ENCODE measurements around the gene TOR1AIP1. TPM values are rescaled to one million over a fixed set of nuclear protein-coding genes. Genes with fewer than 3 reads are reported as not detected.
"Not testable (repeated sequence)": the region's sequence is repeated elsewhere in the genome, so short reads cannot be mapped to it uniquely, and the experiment has no call there.

Gene TOR1AIP1
- total RNA-seq: 10 to 100 TPM; 48.3 to 53.0 TPM

GRCh38 chr1:179882253-179883039 lies at the start of gene TOR1AIP1:
Gene TOR1AIP1, plus strand, starts transcription at chr1:179882285. Its CDS starts 218 bp downstream, at chr1:179882503.
- H3K36me3 Mint-ChIP-seq: peaks cover 36 to 39% of the 10 kb centered on the region in 2 donors
- ATAC-seq (peak; percentile 71 to 84), DNase-seq (ENCODE audit: low spot score in 2 of 2) (peak; percentile 94 to 95)
- no peaks in the 10 kb centered on the region for H3K9me3 Mint-ChIP-seq
- peak within 1 kb of the TSS; percentile 99 to 100 for H3K27ac Mint-ChIP-seq

- not testable (repeated sequence) for H3K9me3 Mint-ChIP-seq; H3K27ac Mint-ChIP-seq; DNase-seq (ENCODE audit: low spot score in 2 of 2); H3K36me3 Mint-ChIP-seq; ATAC-seq
Measured at GRCh38 chr1:179836686-179837445, 45.2 kb upstream of the TOR1AIP1 start.

GRCh38 chr1:179840107-179840506 lies 42.0 kb upstream of the TOR1AIP1 start:
- ATAC-seq (no peak), DNase-seq (ENCODE audit: low spot score in 2 of 2) (no peak)
- H3K9me3 Mint-ChIP-seq: no peaks in the 10 kb centered on the region
- H3K36me3 Mint-ChIP-seq: no peaks in the 10 kb centered on the region
- H3K27ac Mint-ChIP-seq: no peak overlapping the region

GRCh38 chr1:179848233-179848632 lies 33.9 kb upstream of the TOR1AIP1 start:
- Mint-ChIP-seq H3K36me3 (peaks cover 13 to 14% of the 10 kb centered on the region in 2 donors), H3K27ac (no peak overlapping the region), H3K9me3 (no peaks in the 10 kb centered on the region)
- DNase-seq (ENCODE audit: low spot score in 2 of 2) (no peak), ATAC-seq (no peak)

GRCh38 chr1:179853102-179853501 lies 29.0 kb upstream of the TOR1AIP1 start:
- Mint-ChIP-seq H3K9me3 (no peaks in the 10 kb centered on the region), H3K27ac (no peak overlapping the region), H3K36me3 (peaks cover 5 to 12% of the 10 kb centered on the region in 2 donors)
- DNase-seq (ENCODE audit: low spot score in 2 of 2) (no peak), ATAC-seq (no peak)

- not testable (repeated sequence) for ATAC-seq; H3K9me3 Mint-ChIP-seq; H3K27ac Mint-ChIP-seq; DNase-seq (ENCODE audit: low spot score in 2 of 2)
- peaks cover 0 to 11% of the 10 kb centered on the region in 2 donors for H3K36me3 Mint-ChIP-seq
Measured at GRCh38 chr1:179855831-179856230, 26.3 kb upstream of the TOR1AIP1 start.

- DNase-seq (ENCODE audit: low spot score in 2 of 2): no peak
- ATAC-seq: no peak
- peaks cover 0 to 8% of the 10 kb centered on the region in 2 donors for H3K36me3 Mint-ChIP-seq
- no peak overlapping the region for H3K27ac Mint-ChIP-seq
- H3K9me3 Mint-ChIP-seq: no peaks in the 10 kb centered on the region
Measured at GRCh38 chr1:179856296-179856695, 25.8 kb upstream of the TOR1AIP1 start.

GRCh38 chr1:179857009-179857408 lies 25.1 kb upstream of the TOR1AIP1 start:
- no peak for ATAC-seq
- no peak for DNase-seq (ENCODE audit: low spot score in 2 of 2)
- H3K36me3 Mint-ChIP-seq: peaks cover 0 to 8% of the 10 kb centered on the region in 2 donors

GRCh38 chr1:179860652-179861051 lies 21.4 kb upstream of the TOR1AIP1 start:
- Mint-ChIP-seq H3K36me3 (peaks cover 0 to 15% of the 10 kb centered on the region in 2 donors), H3K9me3 (no peaks in the 10 kb centered on the region), H3K27ac (no peak overlapping the region)
- no peak for DNase-seq (ENCODE audit: low spot score in 2 of 2)
- no peak for ATAC-seq

More at GRCh38 chr1:179857009-179857408, 25.1 kb upstream of the TOR1AIP1 start:
- Mint-ChIP-seq H3K9me3 (no peaks in the 10 kb centered on the region), H3K27ac (no peak overlapping the region)

- peaks cover 0 to 7% of the 10 kb centered on the region in 2 donors for H3K36me3 Mint-ChIP-seq
- H3K9me3 Mint-ChIP-seq: no peaks in the 10 kb centered on the region
- ATAC-seq: no peak
- no peak for DNase-seq (ENCODE audit: low spot score in 2 of 2)
- no peak overlapping the region for H3K27ac Mint-ChIP-seq
Measured at GRCh38 chr1:179865377-179865776, 16.7 kb upstream of the TOR1AIP1 start.

GRCh38 chr1:179866616-179867015 lies 15.5 kb upstream of the TOR1AIP1 start:
- H3K27ac Mint-ChIP-seq: no peak overlapping the region
- no peak for ATAC-seq
- no peak for DNase-seq (ENCODE audit: low spot score in 2 of 2)
- H3K36me3 Mint-ChIP-seq: peaks cover 0 to 7% of the 10 kb centered on the region in 2 donors
- H3K9me3 Mint-ChIP-seq: no peaks in the 10 kb centered on the region

GRCh38 chr1:179867493-179868330 lies 14.4 kb upstream of the TOR1AIP1 start:
- DNase-seq (ENCODE audit: low spot score in 2 of 2) (peak in 1 of 2 donors; percentile 44), ATAC-seq (peak; percentile 67 to 72)
- peaks cover 0 to 7% of the 10 kb centered on the region in 2 donors for H3K36me3 Mint-ChIP-seq
- H3K27ac Mint-ChIP-seq: no peak overlapping the region
- H3K9me3 Mint-ChIP-seq: no peaks in the 10 kb centered on the region

- DNase-seq (ENCODE audit: low spot score in 2 of 2): no peak
- Mint-ChIP-seq H3K9me3 (no peaks in the 10 kb centered on the region), H3K27ac (no peak overlapping the region), H3K36me3 (peaks cover 0 to 12% of the 10 kb centered on the region in 2 donors)
- ATAC-seq: no peak
Measured at GRCh38 chr1:179870870-179871269, 11.2 kb upstream of the TOR1AIP1 start.

- Mint-ChIP-seq H3K27ac (no peak overlapping the region), H3K36me3 (peaks cover 0 to 17% of the 10 kb centered on the region in 2 donors), H3K9me3 (no peaks in the 10 kb centered on the region)
- DNase-seq (ENCODE audit: low spot score in 2 of 2) (no peak), ATAC-seq (no peak)
Measured at GRCh38 chr1:179871940-179872339, 10.1 kb upstream of the TOR1AIP1 start.

- H3K36me3 Mint-ChIP-seq: peaks cover 0 to 17% of the 10 kb centered on the region in 2 donors
- no peaks in the 10 kb centered on the region for H3K9me3 Mint-ChIP-seq
- no peak overlapping the region for H3K27ac Mint-ChIP-seq
- ATAC-seq: no peak
- DNase-seq (ENCODE audit: low spot score in 2 of 2): no peak
Measured at GRCh38 chr1:179872558-179872957, 9.5 kb upstream of the TOR1AIP1 start.

- Mint-ChIP-seq H3K27ac (peak overlapping the region in 1 of 2 donors; percentile 13), H3K9me3 (no peaks in the 10 kb centered on the region), H3K36me3 (peaks cover 0 to 17% of the 10 kb centered on the region in 2 donors)
- no peak for DNase-seq (ENCODE audit: low spot score in 2 of 2)
- no peak for ATAC-seq
Measured at GRCh38 chr1:179873438-179873851, 8.6 kb upstream of the TOR1AIP1 start.
